SK-N-SH (cell line): ENCODE measurements around the gene ZNF512B. TPM values are rescaled to one million over a fixed set of nuclear protein-coding genes. Genes with fewer than 3 reads are reported as not detected.

ENCODE experiments used
- CTCF ChIA-PET: fragments of 300-600, 350-600 bp; formaldehyde crosslinking; extraction: SDS; loops from one replicate; lab custom pipeline; 2021; lab: Yijun Ruan, JAX
- POLR2A ChIA-PET: fragments of 350-600 bp; sonication (Branson Sonifier 250); formaldehyde crosslinking; extraction: SDS; loops from one replicate; lab custom pipeline; 2020; ENCODE audit warnings: antibody characterized with exemption, inconsistent platforms; lab: Yijun Ruan, JAX
- DNase-seq: peaks from one replicate; pipeline ENCODE4 v3.0.0; 2012
- H2AFZ ChIP-seq: fragments of 200-600 bp; sonication (generic); 2 replicates; pipeline ENCODE4 v1.8.1; 2016; ENCODE audit warnings: antibody characterized with exemption, mild to moderate bottlenecking, low read depth
- H3F3A ChIP-seq: fragments of 200-600 bp; sonication (generic); replicated peaks from 2 replicates; pipeline ENCODE3; 2016; ENCODE audit warnings: antibody characterized with exemption, mild to moderate bottlenecking; ENCODE audit not compliant: insufficient read depth
- H3K27ac ChIP-seq, 2 experiments: fragments of 200-500 bp in 1 of 2; fragments of 200-600 bp in 1 of 2; sonication (Bioruptor generic) in 1 of 2; sonication (generic), shearing (Covaris generic) in 1 of 2; 2 replicates each; pipeline versions ENCODE4 v1.5.1 to v1.6.1; 2014 to 2016; ENCODE audit warnings: low read depth in 2 of 2, inconsistent platforms in 1 of 2, low read length in 1 of 2, mild to moderate bottlenecking in 1 of 2, mixed read lengths in 1 of 2
- H3K27me3 ChIP-seq: fragments of 200-600 bp; sonication (generic), shearing (Covaris generic); 2 replicates; pipeline ENCODE4 v1.6.1; 2016; ENCODE audit warnings: mixed run types; ENCODE audit not compliant: insufficient read depth
- H3K36me3 ChIP-seq, 2 experiments: fragments of 200-500 bp in 1 of 2; fragments of 200-600 bp in 1 of 2; sonication (Bioruptor generic) in 1 of 2; sonication (generic) in 1 of 2; replicated peaks in 1 of 2; 2 replicates each; pipeline versions ENCODE3 to v1.5.1; 2014 to 2016; ENCODE audit warnings: low read length in 1 of 2, mild to moderate bottlenecking in 1 of 2; ENCODE audit not compliant: insufficient read depth in 2 of 2, control insufficient read depth in 1 of 2
- H3K4me1 ChIP-seq, 2 experiments: fragments of 200-500 bp in 1 of 2; fragments of 200-600 bp in 1 of 2; sonication (Bioruptor generic) in 1 of 2; sonication (generic), shearing (Covaris generic) in 1 of 2; 2 replicates each; pipeline versions ENCODE4 v1.5.1 to v1.6.1; 2014 to 2016; ENCODE audit warnings: low read depth in 1 of 2, low read length in 1 of 2, mixed run types in 1 of 2; ENCODE audit not compliant: insufficient read depth in 2 of 2, control insufficient read depth in 1 of 2
- H3K4me2 ChIP-seq: fragments of 200-600 bp; sonication (generic), shearing (Covaris generic); 2 replicates; pipeline ENCODE4 v1.6.1; 2017; ENCODE audit warnings: mixed run types
- H3K4me3 ChIP-seq, 2 experiments: fragments of 200-500 bp in 1 of 2; fragments of 200-600 bp in 1 of 2; sonication (Bioruptor generic) in 1 of 2; sonication (generic), shearing (Covaris generic) in 1 of 2; 2 replicates each; pipeline versions ENCODE4 v1.5.1 to v1.8.1; 2014 to 2016; ENCODE audit warnings: low read depth in 2 of 2, inconsistent platforms in 1 of 2, low read length in 1 of 2, mild to moderate bottlenecking in 1 of 2, mixed read lengths in 1 of 2, moderate library complexity in 1 of 2
- H3K79me2 ChIP-seq: fragments of 200-600 bp; sonication (generic); 2 replicates; pipeline ENCODE4 v1.8.1; 2017; ENCODE audit warnings: mild to moderate bottlenecking; ENCODE audit not compliant: insufficient read depth
- H3K9ac ChIP-seq: fragments of 200-600 bp; sonication (generic); 2 replicates; pipeline ENCODE4 v1.6.1; 2017; ENCODE audit warnings: mixed run types
- H3K9me2 ChIP-seq: fragments of 200-600 bp; sonication (generic); 2 replicates; pipeline ENCODE4 v1.6.1; 2017; ENCODE audit warnings: mixed run types
- H3K9me3 ChIP-seq: fragments of 200-600 bp; sonication (generic); 2 replicates; pipeline ENCODE4 v1.6.1; 2017; ENCODE audit warnings: mixed run types, mild to moderate bottlenecking, moderate library complexity
- H4K20me1 ChIP-seq: fragments of 200-600 bp; sonication (generic); 2 replicates; pipeline ENCODE4 v1.6.1; 2017; ENCODE audit warnings: mild to moderate bottlenecking, mixed run types; ENCODE audit not compliant: insufficient read depth
- EZH2phosphoT487 ChIP-seq: fragments of 200-600 bp; sonication (generic); IDR thresholded peaks from 2 replicates; pipeline ENCODE4 v1.6.1; 2017; ENCODE audit warnings: low read depth, mixed run types, mild to moderate bottlenecking, antibody characterized with exemption, moderate library complexity, borderline replicate concordance
- GABPA ChIP-seq: IDR thresholded peaks from 2 replicates; pipeline ENCODE4 v1.4.0; 2012; ENCODE audit warnings: low read depth, mild to moderate bottlenecking
- GATA2 ChIP-seq: sonication (generic); formaldehyde crosslinking; IDR thresholded peaks from 2 replicates; pipeline ENCODE4 v1.5.0; 2020; ENCODE audit warnings: mild to moderate bottlenecking, missing genetic modification reagents
- JUND ChIP-seq: IDR thresholded peaks from 2 replicates; pipeline ENCODE4 v1.4.0; 2012
- NFIC ChIP-seq: IDR thresholded peaks from 2 replicates; pipeline ENCODE4 v1.4.0; 2012; ENCODE audit warnings: borderline replicate concordance
- NRF1 ChIP-seq: IDR thresholded peaks from 2 replicates; pipeline ENCODE4 v1.6.1; 2012; ENCODE audit warnings: low read depth, mild to moderate bottlenecking, low read length
- PBX3 ChIP-seq: IDR thresholded peaks from 2 replicates; pipeline ENCODE4; 2012
- POLR2AphosphoS5 ChIP-seq: IDR thresholded peaks from 2 replicates; pipeline ENCODE4 v1.6.1; 2012; ENCODE audit warnings: low read depth, low read length
- RAD21 ChIP-seq: IDR thresholded peaks from 2 replicates; pipeline ENCODE4 v1.6.1; 2012; ENCODE audit warnings: mild to moderate bottlenecking, low read length
- RCOR1 ChIP-seq: fragments of 150-350 bp; IDR thresholded peaks from 2 replicates; pipeline ENCODE4 v1.6.1; 2017; ENCODE audit warnings: antibody characterized with exemption, low read length
- SIN3A ChIP-seq: IDR thresholded peaks from 2 replicates; pipeline ENCODE4 v1.6.1; 2012; ENCODE audit warnings: low read depth, mild to moderate bottlenecking, low read length, moderate library complexity, borderline replicate concordance
- SMC3 ChIP-seq: IDR thresholded peaks from 2 replicates; pipeline ENCODE4 v1.6.1; 2012; ENCODE audit warnings: low read depth, low read length, improper control_type of control experiment
- TCF12 ChIP-seq: IDR thresholded peaks from 2 replicates; pipeline ENCODE4 v1.4.0; 2012
- YY1 ChIP-seq: IDR thresholded peaks from 2 replicates; pipeline ENCODE4 v1.4.0; 2012; ENCODE audit warnings: low read depth, mild to moderate bottlenecking
- ZBTB33 ChIP-seq: IDR thresholded peaks from 2 replicates; pipeline ENCODE4 v1.4.0; 2012; ENCODE audit warnings: low read depth, borderline replicate concordance
- WGBS: methylation state at CpG from one replicate; pipeline ENCODE4 v1.1.6; 2017; ENCODE audit warnings: low lambda C conversion rate; 5-methylcytosine and 5-hydroxymethylcytosine counted together
- polyA plus RNA-seq, 3 experiments: library from polyadenylated mRNA; depleted of rRNA; stranded (reverse); fragments of >200 nt; gene quantifications; 2 replicates each; pipeline ENCODE4 v1.2.3, GENCODE V29; 2012
- TF ChIP-seq, protein P1 (sequence below): fragments of 150-350 bp; IDR thresholded peaks from 2 replicates; pipeline ENCODE4 v1.6.1; 2017; ENCODE audit warnings: antibody characterized with exemption, low read length, low read depth, borderline replicate concordance

The ZNF512B gene
- polyA plus RNA-seq, 1 of the 3 experiments (the other 2 are of a cell fraction) = 11.8 TPM

DNA sequence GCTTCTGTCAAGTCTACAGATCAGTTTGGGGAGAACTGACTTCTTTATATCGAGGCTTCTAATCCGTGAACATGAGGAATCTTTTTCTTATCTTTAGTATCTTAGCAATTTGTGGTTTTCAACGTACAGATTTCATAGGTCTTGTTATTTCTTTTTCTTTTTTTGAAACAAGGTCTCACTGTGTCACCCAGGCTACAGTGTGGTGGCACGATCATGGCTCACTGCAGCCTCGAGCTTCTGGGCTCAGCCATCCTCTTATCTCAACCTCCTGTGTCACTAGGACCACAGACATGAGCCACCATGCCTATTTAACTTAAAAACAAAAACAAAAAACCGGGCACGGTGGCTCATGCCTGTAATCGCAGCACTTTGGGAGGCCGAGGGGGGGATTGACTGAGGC lies 45.5 kb downstream of the ZNF512B start:
- H3K9ac ChIP-seq = no peak overlapping the region
- H3K27ac ChIP-seq = no peak overlapping the region
- POLR2A ChIA-PET = no interaction called here
- TF ChIP-seq JUND (no peak), TCF12 (no peak), RAD21 (no peak), YY1 (no peak), GATA2 (CRISPR knock-in tag) (no peak), ZBTB33 (no peak), RCOR1 (no peak), SMC3 (no peak), GABPA (no peak)
- TF ChIP-seq, all 33 proteins: peak for 0
- CTCF ChIA-PET = no interaction called here
- peaks cover 15 to 17% of the 10 kb centered on the region in 2 experiments for H3K36me3 ChIP-seq
- no peaks in the 10 kb centered on the region for H3K4me1 ChIP-seq
- H3K9me2 ChIP-seq = no peaks in the 10 kb centered on the region
- H3K27me3 ChIP-seq = no peaks in the 10 kb centered on the region
- H3K4me3 ChIP-seq = no peak overlapping the region
- H3K4me2 ChIP-seq = no peak overlapping the region
- H3K79me2 ChIP-seq = peaks cover 71% of the 10 kb centered on the region
- no peak for DNase-seq
- no peaks in the 10 kb centered on the region for H3F3A ChIP-seq
- no peak overlapping the region for H2AFZ ChIP-seq
- WGBS = 83% methylated on average over 9 of the region's 9 CpGs
- no peaks in the 10 kb centered on the region for H3K9me3 ChIP-seq
- H4K20me1 ChIP-seq = peaks cover 30% of the 10 kb centered on the region

GRCh38 chr20:63923651-63924050 lies 46.1 kb downstream of the ZNF512B start:
- Histone ChIP-seq H3K9ac (no peak overlapping the region), H3K9me2 (no peaks in the 10 kb centered on the region), H3K4me1 (no peaks in the 10 kb centered on the region), H3K27me3 (no peaks in the 10 kb centered on the region), H3K9me3 (no peaks in the 10 kb centered on the region), H3F3A (no peaks in the 10 kb centered on the region), H4K20me1 (peaks cover 30% of the 10 kb centered on the region), H3K79me2 (peaks cover 76% of the 10 kb centered on the region), H3K27ac (no peak overlapping the region), H3K4me2 (no peak overlapping the region), H2AFZ (no peak overlapping the region), H3K36me3 (peaks cover 9 to 15% of the 10 kb centered on the region in 2 experiments), H3K4me3 (no peak overlapping the region)
- DNase-seq = no peak
- ChIA-PET CTCF (interaction anchor here (1.3 kb wide), 1 partner anchor 12 kb away, joined by 3 read pairs; no protein-coding TSS in a partner anchor), POLR2A (no interaction called here)
- WGBS = 92% methylated on average over 8 of the region's 8 CpGs
- TF ChIP-seq, protein P1, sequence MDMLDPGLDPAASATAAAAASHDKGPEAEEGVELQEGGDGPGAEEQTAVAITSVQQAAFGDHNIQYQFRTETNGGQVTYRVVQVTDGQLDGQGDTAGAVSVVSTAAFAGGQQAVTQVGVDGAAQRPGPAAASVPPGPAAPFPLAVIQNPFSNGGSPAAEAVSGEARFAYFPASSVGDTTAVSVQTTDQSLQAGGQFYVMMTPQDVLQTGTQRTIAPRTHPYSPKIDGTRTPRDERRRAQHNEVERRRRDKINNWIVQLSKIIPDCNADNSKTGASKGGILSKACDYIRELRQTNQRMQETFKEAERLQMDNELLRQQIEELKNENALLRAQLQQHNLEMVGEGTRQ = no peak

- CTCF ChIA-PET = no interaction called here
- no peak for TF ChIP-seq EZH2phosphoT487
- no peak for TF ChIP-seq PBX3
- no peak for TF ChIP-seq POLR2AphosphoS5
- TF ChIP-seq NFIC = no peak
- TF ChIP-seq GATA2 (CRISPR knock-in tag) = no peak
- TF ChIP-seq NRF1 = no peak
- TF ChIP-seq SIN3A = no peak
- TF ChIP-seq ZBTB33 = no peak
- TF ChIP-seq, protein P1 = no peak
Measured at GRCh38 chr20:63920226-63920625, 49.5 kb downstream of the ZNF512B start.

More at GRCh38 chr20:63920226-63920625, 49.5 kb downstream of the ZNF512B start:
- no peak overlapping the region for H3K4me2 ChIP-seq
- H2AFZ ChIP-seq = no peak overlapping the region
- H3K4me3 ChIP-seq = no peak overlapping the region
- no peak overlapping the region for H3K9ac ChIP-seq
- H3K9me2 ChIP-seq = no peaks in the 10 kb centered on the region
- POLR2A ChIA-PET = no interaction called here
- WGBS = 93% methylated on average over 22 of the region's 23 CpGs
- H3K79me2 ChIP-seq = peaks cover 86% of the 10 kb centered on the region
- no peaks in the 10 kb centered on the region for H3F3A ChIP-seq
- H4K20me1 ChIP-seq = peaks cover 27% of the 10 kb centered on the region
- no peaks in the 10 kb centered on the region for H3K27me3 ChIP-seq
- DNase-seq = no peak
- H3K27ac ChIP-seq = no peak overlapping the region
- peaks cover 0 to 7% of the 10 kb centered on the region in 2 experiments for H3K36me3 ChIP-seq
- H3K9me3 ChIP-seq = no peaks in the 10 kb centered on the region
- no peaks in the 10 kb centered on the region for H3K4me1 ChIP-seq
